ENCODE data around the gene DTYMK.
A peak's percentile ranks its signal among the peaks of the same experiment; 100 is the strongest.

DTYMK gene

DNA sequence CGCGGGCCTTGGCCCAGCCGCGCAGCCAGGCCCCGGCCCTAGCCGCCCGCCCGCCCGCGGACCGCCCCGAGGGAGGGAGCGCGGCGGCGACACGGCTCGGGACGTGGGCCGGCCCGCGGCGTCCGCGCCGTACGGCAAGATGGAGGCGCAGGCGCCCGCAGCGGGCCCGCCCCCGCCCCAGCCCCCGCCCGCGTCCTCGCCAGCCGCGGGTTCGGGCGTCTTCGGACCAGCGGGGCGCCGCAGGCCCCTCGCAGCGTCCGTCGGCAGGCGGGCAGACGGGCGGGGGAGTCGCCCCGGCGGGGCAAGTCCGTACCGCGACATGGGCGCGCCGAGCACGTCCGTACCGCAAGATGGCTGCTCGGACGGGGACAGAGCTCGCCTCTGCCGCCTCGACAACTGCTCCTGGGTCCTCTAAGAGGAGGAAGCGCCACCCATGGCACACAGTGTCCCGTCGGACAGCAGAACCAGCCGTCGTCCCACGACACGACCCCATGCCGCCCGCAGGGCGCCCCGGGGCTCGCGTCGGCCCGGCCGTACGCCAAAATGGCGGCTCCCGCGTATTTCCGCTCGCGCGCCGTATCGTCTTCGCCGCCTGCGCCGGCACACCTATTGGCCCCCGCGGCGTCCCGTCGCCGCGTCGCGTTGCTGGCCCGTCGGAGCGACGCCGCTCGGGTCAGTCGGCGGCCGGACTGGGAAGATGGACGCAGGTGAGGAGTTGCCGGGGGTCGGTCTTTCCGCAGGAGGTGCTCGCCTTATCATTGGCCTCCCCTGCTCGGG is 49.4 kb downstream of the DTYMK start, which contains the start of the genes ATG4B and THAP4:
Gene ATG4B, plus strand, starts transcription at position 676 of the 777 bp plus-strand sequence. Its CDS starts 22 bp downstream, at position 698.
Gene THAP4, minus strand, starts transcription at position 141 of the 777 bp plus-strand sequence. CDS start 141 bp downstream, outside the sequence.
- Histone ChIP-seq H3K27ac (peak within 1 kb of the TSS; percentile 96), H3K36me3 (peaks cover 16% of the 10 kb centered on the region), H3K27me3 (no peaks in the 10 kb centered on the region), H3K9me3 (no peaks in the 10 kb centered on the region), H3K4me1 (ENCODE audit: control insufficient read depth in 1 of 2, insufficient read depth in 1 of 2, low read depth in 1 of 2, low read length in 1 of 2) (peaks cover 22 to 26% of the 10 kb centered on the region in 2 experiments), H3K4me3 (ENCODE audit: low read depth in 1 of 2, low read length in 1 of 2) (peak within 1 kb of the TSS; percentile 92 to 98)
- TF ChIP-seq, protein P1, sequence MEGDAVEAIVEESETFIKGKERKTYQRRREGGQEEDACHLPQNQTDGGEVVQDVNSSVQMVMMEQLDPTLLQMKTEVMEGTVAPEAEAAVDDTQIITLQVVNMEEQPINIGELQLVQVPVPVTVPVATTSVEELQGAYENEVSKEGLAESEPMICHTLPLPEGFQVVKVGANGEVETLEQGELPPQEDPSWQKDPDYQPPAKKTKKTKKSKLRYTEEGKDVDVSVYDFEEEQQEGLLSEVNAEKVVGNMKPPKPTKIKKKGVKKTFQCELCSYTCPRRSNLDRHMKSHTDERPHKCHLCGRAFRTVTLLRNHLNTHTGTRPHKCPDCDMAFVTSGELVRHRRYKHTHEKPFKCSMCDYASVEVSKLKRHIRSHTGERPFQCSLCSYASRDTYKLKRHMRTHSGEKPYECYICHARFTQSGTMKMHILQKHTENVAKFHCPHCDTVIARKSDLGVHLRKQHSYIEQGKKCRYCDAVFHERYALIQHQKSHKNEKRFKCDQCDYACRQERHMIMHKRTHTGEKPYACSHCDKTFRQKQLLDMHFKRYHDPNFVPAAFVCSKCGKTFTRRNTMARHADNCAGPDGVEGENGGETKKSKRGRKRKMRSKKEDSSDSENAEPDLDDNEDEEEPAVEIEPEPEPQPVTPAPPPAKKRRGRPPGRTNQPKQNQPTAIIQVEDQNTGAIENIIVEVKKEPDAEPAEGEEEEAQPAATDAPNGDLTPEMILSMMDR (IDR thresholded peaks at IDR 0.05): no peak

DNA sequence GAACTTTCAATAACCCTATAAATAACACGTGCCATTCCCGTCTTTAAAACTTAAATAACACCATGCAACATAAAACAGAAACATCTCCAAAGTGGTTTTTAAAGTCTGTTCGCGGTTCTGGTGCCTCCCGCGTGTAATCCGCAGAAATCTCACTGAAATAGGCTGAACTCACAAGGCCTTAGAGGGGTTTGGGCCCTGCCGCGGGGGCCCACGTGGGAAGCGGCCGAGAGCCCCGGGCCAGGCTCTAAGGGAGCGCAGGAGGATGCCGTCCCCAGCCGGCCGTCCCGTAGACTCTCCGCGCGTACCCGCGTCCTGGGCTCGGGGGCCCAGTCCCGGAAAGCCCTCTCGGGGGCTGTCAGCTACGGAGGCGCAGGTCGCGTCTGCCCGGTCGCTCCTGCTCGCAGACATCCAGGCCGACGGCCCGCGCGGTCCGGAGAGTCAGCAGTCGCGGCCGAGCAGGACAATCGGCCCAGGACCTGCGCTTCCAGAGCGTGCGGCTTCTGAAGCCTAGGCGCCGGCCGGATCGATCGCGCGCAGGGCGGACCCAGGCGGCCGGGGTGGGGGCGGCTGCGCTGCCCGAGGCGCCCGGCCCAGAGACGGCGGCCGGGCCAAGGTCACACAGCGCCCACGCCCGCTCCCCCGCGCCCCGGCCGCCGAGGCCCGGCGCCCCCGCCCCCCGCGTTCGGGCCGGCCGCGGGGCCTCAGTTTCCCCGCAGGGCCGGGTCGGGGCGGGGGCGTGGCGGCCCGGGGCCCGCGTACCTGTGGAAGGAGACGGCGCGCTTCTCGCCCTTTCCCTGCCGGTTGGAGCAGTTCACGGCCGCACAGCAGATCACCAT is 50.2 kb downstream of the DTYMK start:
- TF ChIP-seq, protein P1 (IDR thresholded peaks at IDR 0.05): no peak

DNA sequence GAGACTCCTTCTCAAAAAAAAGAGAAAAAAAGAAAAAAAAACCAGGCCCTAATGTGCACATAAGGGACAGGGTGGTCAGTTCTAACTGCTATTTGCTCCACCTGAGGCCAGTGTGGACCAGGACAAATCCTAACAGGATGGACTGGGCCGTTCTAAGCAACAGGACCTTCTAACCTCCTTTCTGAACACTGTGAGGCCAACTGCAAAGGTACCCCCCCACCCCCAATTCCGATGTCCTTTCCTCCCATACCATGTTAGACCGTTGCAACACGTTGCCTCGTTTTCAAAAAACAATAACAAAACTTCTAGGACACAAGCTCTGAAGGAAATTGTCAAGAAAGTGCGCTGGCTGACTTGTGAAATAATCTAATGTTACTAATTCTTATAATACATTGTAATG is 50.9 kb downstream of the DTYMK start:
- Histone ChIP-seq H3K4me1 (ENCODE audit: control insufficient read depth in 1 of 2, insufficient read depth in 1 of 2, low read depth in 1 of 2, low read length in 1 of 2) (peaks cover 22 to 26% of the 10 kb centered on the region in 2 experiments), H3K27me3 (no peaks in the 10 kb centered on the region), H3K27ac (no peak overlapping the region), H3K9me3 (no peaks in the 10 kb centered on the region), H3K4me3 (ENCODE audit: low read depth in 1 of 2, low read length in 1 of 2) (peak overlapping the region; percentile 92 to 98), H3K36me3 (peaks cover 18% of the 10 kb centered on the region)
- TF ChIP-seq, protein P1 (IDR thresholded peaks at IDR 0.05): no peak

More for the DNA sequence above, 50.2 kb downstream of the DTYMK start:
- H3K4me1 ChIP-seq (ENCODE audit: control insufficient read depth in 1 of 2, insufficient read depth in 1 of 2, low read depth in 1 of 2, low read length in 1 of 2): peaks cover 22 to 26% of the 10 kb centered on the region in 2 experiments
- H3K27ac ChIP-seq: peak overlapping the region; percentile 96
- H3K36me3 ChIP-seq: peaks cover 18% of the 10 kb centered on the region
- peak overlapping the region; percentile 92 to 98 for H3K4me3 ChIP-seq (ENCODE audit: low read depth in 1 of 2, low read length in 1 of 2)
- H3K9me3 ChIP-seq: no peaks in the 10 kb centered on the region
- H3K27me3 ChIP-seq: no peaks in the 10 kb centered on the region

DNA sequence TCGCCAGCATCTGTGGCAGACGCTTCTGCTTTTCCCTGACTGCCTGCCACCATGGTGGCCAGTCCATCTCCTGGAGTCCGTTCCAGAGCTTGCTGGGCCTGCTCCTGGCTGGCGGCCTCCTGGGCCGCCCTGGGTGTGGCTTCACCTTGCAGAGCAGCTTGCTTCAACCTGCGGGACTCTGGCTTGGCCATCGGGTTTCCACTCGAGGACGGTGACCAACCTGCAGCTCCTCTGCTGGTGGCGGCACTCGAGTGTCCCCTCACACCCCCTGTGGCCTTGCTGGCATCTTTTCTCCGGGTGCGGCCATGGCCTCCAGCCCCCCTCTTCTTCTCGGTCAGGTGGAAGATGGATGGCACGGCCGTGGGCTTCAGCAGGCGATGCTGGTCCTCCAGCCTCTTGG is 53.1 kb downstream of the DTYMK start:
- peaks cover 18% of the 10 kb centered on the region for H3K36me3 ChIP-seq

More for the DNA sequence above, 53.1 kb downstream of the DTYMK start:
- no peaks in the 10 kb centered on the region for H3K27me3 ChIP-seq
- peaks cover 15 to 18% of the 10 kb centered on the region in 2 experiments for H3K4me1 ChIP-seq (ENCODE audit: control insufficient read depth in 1 of 2, insufficient read depth in 1 of 2, low read depth in 1 of 2, low read length in 1 of 2)
- TF ChIP-seq, protein P1 (IDR thresholded peaks at IDR 0.05): no peak
- H3K4me3 ChIP-seq (ENCODE audit: low read depth in 1 of 2, low read length in 1 of 2): no peak overlapping the region
- no peaks in the 10 kb centered on the region for H3K9me3 ChIP-seq
- H3K27ac ChIP-seq: no peak overlapping the region
